Stimulated activated CD4-positive, alpha-beta T cell treated with anti-CD3 and anti-CD28 coated beads, Interleukin-1b, Interleukin-23, amount 100 ng/mL, for 4 hours (primary cell): ENCODE data around the gene ASAP3.

ENCODE experiments used
- DNase-seq, 2 donors: peaks; one replicate each; pipeline ENCODE4 v3.0.0-alpha.2; 2020; ENCODE audit warnings: low read depth in 2 of 2

The ASAP3 gene

GRCh38 chr1:23449306-23449705, 34.7 kb downstream of the ASAP3 start:
- no peak for DNase-seq

DNA sequence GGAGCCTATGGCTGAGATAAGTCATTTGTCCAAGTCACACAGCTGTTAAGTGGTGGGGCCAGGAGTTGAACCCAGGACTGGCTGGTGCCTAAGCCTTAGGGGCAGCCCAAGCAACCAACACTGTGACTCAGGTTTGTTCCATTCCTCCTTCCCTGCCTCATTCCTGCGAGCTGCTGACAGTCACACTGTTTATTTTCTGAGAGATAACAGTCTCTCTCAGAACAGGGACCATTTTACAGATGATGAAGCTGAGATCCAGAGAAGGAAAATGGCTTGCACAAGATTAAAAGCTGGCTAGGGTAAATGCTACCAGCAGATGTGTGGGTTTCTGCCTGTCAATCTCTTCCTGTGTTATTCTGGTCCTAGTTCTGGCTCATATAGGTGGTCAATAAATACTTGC, 35.1 kb downstream of the ASAP3 start:
- no peak for DNase-seq

- DNase-seq: no peak
Observed at GRCh38 chr1:23446661-23447310, 37.2 kb downstream of the ASAP3 start.

GRCh38 chr1:23444596-23445390, 39.2 kb downstream of the ASAP3 start:
- no peak for DNase-seq

DNA sequence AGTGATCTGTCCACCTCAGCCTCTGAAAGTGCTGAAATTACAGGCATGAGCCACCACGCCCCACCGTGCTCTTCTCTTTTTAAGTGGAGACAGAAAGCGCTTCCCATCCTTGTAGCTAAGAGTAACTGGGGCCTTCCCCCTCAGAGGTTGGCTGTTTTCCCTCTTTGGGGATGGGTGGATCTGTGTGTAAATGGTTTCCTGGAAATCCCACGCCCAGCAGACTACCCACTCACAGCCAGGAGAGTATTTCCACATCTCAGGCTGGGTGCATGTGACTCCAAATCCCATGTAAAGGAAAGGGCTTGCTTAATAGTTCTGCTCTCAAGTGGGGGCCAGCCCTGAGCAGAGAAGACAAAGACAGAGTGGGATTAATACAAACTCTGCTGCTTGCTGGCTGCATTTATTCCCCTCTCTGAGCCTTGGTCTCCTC, 39.9 kb downstream of the ASAP3 start:
- DNase-seq: no peak

GRCh38 chr1:23442751-23443150, 41.2 kb downstream of the ASAP3 start:
- DNase-seq: no peak

- no peak for DNase-seq
Observed at GRCh38 chr1:23441446-23442148, 42.4 kb downstream of the ASAP3 start.

DNA sequence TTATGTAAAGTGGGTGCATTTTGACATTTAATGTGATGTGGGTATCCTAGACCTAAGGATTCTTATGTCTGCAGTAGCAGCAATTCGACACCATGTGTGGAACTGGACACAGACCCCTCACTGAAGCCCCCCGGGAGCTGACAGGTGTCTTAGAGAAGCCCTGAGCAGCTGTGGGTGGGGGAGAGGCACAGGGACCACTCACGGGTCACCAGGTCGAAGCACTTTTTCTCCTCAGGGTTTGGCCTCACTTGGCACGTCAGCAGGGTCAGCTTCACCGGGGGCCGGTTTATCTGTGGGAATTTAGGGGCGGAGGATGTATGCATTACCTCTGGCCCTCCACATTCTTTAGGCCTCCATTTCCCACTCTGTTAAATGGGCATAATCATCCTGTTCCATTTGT, 45.4 kb downstream of the ASAP3 start:
- no peak for DNase-seq

GRCh38 chr1:23437355-23437664, 46.7 kb downstream of the ASAP3 start:
- DNase-seq: no peak

DNA sequence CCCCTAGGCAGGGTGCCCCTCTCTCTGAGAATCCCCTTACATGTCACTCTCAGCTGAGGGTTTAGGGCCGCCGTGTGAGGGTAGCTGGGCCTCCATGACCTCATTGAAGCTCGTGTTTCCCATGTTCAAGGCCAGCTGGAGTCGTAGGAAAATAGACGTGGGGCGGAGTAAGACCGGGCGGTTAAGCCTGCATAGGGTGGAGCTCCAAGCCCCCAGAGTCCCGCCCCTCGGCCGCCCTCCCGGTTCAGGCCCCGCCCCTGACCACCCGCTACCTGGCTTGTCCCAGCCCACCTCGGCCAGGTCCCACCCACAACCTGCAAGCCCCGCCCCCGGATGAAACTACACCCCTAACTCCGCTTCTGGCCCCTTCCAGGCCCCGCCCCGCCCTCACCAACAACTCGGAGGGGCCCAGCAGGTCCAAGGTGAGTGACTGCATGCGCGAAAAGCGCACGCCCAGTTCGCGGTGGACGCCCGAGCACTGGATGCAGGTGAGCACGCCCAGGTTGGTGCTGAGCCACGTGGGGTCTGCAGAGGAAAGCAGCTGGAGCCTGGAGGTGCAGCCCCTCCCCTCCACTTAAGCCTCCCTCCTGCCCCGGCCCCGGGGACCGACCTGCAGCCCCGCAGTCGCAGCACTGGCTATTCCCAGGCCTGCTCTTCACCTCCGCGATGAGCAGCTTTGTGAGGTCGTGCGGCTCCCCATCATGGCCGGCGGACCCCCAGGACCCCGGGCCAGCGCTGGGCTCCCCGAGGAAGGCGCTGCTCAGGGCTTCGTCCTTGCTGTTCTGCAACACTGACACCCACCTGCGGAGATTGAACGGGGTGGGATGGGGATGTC, 47.2 kb downstream of the ASAP3 start:
- no peak for DNase-seq

DNA sequence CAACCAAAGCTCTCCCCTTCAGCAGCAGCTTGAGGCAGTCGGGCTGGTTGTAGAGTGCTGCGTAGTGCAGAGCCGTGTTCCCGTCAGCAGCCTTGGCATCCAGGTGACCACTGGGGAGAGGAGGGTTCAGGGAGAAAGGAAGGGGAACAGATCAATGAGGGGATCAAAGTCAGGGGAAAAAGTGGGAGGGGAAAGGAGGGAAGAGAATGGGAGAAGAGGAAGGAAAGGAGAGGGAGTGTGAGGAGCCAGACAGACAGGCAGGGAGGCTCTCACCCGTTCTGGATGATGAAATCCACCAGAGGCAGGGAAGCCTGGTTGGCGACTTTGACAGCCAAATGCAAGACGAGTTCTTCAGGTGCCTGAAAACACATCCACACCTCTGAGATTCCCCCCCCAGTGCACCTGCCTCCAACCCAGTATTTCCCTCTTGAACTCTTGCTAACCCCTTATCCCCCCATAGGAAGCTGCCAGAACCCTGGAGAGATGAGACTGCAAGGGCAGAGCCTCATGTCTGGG, 49.7 kb downstream of the ASAP3 start:
- DNase-seq: no peak

DNA sequence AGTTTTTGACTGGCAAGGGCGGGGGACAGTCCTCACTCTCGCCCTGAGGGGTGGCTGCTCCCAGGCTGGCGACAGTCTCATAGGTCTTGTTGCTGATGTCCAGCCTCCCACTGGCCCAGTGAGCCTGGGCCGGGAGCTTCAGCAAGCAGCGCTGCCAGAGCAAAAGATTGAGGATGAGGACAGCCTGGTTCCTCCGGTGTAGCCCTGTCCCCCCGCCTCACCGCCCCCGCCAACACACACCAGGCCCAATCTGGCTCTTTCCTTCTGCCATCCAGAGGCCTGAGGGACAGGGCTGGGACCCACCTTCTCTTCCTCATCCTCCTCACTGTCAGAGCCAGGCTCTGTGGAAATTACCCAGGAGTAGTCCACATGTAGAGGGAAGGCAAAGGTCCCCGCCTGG, 50.9 kb downstream of the ASAP3 start:
- no peak for DNase-seq

DNA sequence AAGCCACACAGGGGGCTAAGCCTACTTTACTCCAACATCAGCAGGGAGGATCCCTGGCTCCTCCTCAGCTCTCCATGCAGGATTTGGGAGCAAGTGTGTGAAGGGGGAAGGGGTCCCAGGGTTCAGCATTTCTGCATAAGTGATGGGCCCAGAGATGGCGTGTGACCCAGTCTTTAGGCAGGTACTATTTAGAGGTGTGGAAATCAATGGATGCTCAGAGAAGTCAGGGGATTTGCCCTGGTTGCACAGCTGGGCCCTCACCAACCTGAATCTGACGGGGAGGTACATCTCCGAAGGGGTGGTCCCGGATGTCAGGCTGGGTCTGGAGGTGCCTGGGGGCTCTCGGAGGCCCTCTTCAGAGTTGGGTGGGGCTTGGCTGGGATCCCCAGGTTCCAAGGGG, 52.5 kb downstream of the ASAP3 start:
- no peak for DNase-seq

- no peak for DNase-seq
Observed at GRCh38 chr1:23430803-23431202, 53.2 kb downstream of the ASAP3 start.

- no peak for DNase-seq
Observed at GRCh38 chr1:23428136-23428905, 55.7 kb downstream of the ASAP3 start.

GRCh38 chr1:23427550-23427949, 56.4 kb downstream of the ASAP3 start:
- no peak for DNase-seq

DNA sequence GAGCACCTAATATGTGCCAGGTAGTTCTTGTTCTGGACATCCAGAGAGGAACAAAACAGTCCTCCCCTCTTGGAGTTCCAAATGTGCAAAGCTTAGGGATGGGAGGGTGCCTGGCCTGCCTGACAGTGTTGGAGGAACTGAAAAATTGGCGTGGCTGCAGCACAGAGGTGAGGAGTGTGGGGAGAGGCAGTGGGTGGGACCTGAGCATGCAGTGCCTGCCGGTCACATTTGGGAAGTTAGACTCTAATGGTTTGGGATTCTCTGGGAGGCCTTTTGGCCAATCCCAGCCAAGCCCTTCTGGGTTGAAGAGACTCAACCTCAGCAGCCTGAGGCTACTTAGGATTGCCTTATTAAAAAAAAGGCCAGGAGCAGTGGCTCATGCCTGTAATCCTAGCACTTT, 57.2 kb downstream of the ASAP3 start:
- no peak for DNase-seq

DNA sequence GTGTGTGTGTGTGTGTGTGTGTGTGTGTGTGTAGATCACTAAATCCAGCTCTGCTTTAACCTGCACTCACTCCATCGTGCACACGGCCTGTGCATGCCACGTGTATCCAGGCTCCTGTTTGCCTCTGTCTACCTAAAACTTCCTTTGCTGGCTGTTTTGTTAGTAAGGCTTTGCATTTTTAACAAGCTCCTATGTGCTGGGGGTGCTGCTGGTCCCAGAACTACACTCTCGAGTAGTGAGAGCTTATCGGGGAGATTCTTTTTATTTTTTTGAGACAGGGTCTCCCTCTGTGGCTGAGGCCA, 58.8 kb downstream of the ASAP3 start:
- DNase-seq: no peak

- DNase-seq: no peak
Observed at GRCh38 chr1:23424293-23425192, 59.4 kb downstream of the ASAP3 start, which contains the start of gene TCEA3. Gene TCEA3 (minus strand): TSS chr1:23424748. CDS start chr1:23424633, 115 bp downstream.
